GM21825 (cell line): ENCODE data around the gene KLF3.

ENCODE experiments used
- ATAC-seq: cut with Tn5 transposase; IDR thresholded peaks from one replicate; pipeline ENCODE4 v1.9.1; 2021; ENCODE audit warnings: mild to moderate bottlenecking, moderate library complexity; ENCODE audit not compliant: unreplicated experiment

The KLF3 gene

GRCh38 chr4:38734446-38734845 is 70.4 kb downstream of the KLF3 start:
- no peak for ATAC-seq

- ATAC-seq: no peak
These were observed 70.9 kb downstream of the KLF3 start for GRCh38 chr4:38734911-38735310.

- no peak for ATAC-seq
These were observed 71.9 kb downstream of the KLF3 start for GRCh38 chr4:38735870-38736269.

DNA sequence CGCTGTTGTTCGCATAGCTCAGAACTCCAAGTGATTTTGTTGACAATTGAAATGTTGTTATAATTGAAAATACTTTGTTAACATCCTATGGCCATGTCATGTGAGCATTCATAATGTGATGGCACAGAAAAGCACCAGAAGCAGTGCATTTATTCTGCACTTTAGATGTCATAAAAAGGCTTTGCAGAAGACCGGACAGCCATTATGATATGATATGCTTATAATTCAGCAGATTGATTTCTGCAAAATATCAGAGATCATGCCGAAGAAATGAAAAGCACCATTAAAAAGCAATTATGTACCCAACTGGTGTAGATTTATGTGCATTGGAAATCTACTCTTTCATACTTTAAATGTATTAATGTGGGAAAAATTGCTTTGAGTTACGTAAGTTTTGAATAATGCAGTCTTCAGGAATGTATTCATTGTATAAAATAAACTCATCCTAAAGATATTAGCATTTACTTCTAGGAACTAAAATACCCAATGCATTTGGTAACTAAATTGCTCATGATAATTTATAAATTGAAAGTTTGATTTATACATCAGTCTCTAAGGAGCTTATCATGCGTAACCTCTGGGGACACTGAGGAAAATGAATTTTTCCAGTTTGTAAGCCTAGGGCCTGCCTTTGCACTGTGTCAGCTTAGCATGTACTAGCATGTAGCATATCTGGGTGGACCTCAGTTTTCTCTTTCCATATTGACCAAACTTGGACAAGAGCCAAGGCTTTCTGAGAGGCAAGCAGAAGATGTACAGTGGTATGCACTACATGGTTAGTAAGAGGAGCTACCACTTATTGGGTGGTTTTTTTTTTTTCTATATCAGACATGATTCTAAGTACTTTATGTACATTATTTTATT is 75.2 kb downstream of the KLF3 start:
- ATAC-seq: no peak

DNA sequence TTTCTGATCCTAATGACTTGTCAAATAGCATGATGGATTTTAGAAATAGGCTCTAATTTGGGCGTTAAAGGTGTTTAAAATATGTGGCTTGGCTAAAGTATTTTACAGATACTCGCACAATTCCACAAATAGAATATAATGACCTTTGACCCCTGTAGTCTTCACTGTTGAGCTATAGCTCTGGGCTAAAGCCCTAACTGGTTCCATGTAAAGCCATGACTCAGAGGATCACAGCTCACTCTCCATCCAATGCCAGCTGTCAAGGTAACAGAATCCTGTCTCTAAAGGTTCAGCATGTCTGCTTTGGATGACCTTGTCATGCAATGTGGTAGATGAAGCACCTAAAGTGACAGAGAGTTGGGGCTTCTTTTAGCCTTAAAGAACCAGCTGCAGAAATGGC is 76.3 kb downstream of the KLF3 start:
- no peak for ATAC-seq

GRCh38 chr4:38743866-38744265 is 79.9 kb downstream of the KLF3 start:
- no peak for ATAC-seq

DNA sequence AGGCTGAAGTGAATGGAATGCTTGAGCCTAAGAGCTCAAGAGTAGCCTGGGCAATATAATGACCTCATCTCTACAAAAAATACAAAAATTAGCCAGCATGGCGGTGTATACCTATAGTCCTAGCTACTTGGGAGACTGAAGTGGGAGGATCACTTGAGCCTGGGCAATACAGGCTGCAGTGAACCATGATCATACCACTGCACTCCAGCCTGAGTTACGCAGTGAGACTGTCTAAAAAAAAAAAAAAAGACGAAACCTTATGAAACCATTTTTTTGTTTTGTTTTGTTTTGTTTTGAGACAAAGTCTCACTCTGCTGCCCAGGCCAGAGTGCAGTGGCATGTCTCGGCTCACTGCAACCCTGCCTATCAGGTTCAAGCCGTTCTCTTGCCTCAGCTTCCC is 81.9 kb downstream of the KLF3 start:
- no peak for ATAC-seq

GRCh38 chr4:38747629-38748028 is 83.6 kb downstream of the KLF3 start:
- ATAC-seq: no peak

DNA sequence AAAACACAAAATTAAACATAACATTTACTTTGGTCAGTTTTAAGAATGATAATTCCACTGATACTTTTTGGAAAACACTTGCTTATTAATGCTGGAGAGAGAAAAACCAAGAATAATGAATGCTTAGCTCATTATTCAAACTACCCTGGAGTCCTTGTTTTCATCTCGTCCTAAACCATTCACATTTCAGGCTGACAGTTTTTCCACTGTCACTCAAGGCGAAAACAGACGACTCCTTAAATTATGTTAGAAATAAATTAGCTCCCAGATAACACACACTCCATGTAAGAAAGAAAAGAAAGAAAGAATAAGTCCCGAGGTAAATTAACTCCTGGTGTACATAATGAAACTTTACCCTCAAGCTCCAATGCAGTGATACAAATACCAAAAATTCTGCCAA is 85.3 kb downstream of the KLF3 start:
- ATAC-seq: no peak
